ENCODE measurements around the gene SLFN12L. TPM values are rescaled to one million over a fixed set of nuclear protein-coding genes. Genes with fewer than 3 reads are reported as not detected.

The SLFN12L gene
- total and polyA plus RNA-seq, 4 donors = 0.59 to 13.2 (median 1.5) TPM

- no peak overlapping the region for H3K27ac ChIP-seq (ENCODE audit: low read depth in 1 of 2, low read length in 1 of 2)
- no peak overlapping the region for H3K9ac ChIP-seq (ENCODE audit: insufficient read depth in 1 of 2, low read length in 2 of 2)
- ATAC-seq (ENCODE audit: insufficient read depth, low FRiP score) = no peak
- H3K4me3 ChIP-seq = no peak overlapping the region
- H3K27me3 ChIP-seq (ENCODE audit: control insufficient read depth in 3 of 3, insufficient read depth in 3 of 3, low read length in 2 of 3) = peaks cover 0 to 18% (median 0%) of the 10 kb centered on the region in 3 donors
- 94 to 96% methylated on average over 2 of the region's 2 CpGs for WGBS, 2 donors
- DNase-seq = no peak
- peaks cover 0 to 31% (median 8%) of the 10 kb centered on the region in 5 donors for H3K4me1 ChIP-seq (ENCODE audit: control insufficient read depth in 5 of 5, insufficient read depth in 5 of 5, low read length in 5 of 5)
- no peaks in the 10 kb centered on the region for H3K9me3 ChIP-seq (ENCODE audit: control insufficient read depth in 4 of 4, insufficient read depth in 3 of 4, low read length in 3 of 4)
- no peaks in the 10 kb centered on the region for H3K36me3 ChIP-seq (ENCODE audit: control insufficient read depth in 4 of 4, insufficient read depth in 4 of 4, low read length in 4 of 4)
- no peak for TF ChIP-seq CTCF (IDR thresholded peaks at IDR 0.05; ENCODE audit: control extremely low read depth, extremely low read depth)
Observed at GRCh38 chr17:35429702-35430101, 107.8 kb downstream of the SLFN12L start.

- H3K9ac ChIP-seq (ENCODE audit: insufficient read depth in 1 of 2, low read length in 2 of 2) = no peak overlapping the region
- peaks cover 0 to 21% (median 2%) of the 10 kb centered on the region in 5 donors for H3K4me1 ChIP-seq (ENCODE audit: control insufficient read depth in 5 of 5, insufficient read depth in 5 of 5, low read length in 5 of 5)
- DNase-seq (no peak), ATAC-seq (ENCODE audit: insufficient read depth, low FRiP score) (no peak)
- H3K36me3 ChIP-seq (ENCODE audit: control insufficient read depth in 4 of 4, insufficient read depth in 4 of 4, low read length in 4 of 4) = no peaks in the 10 kb centered on the region
- peaks cover 0 to 18% (median 0%) of the 10 kb centered on the region in 3 donors for H3K27me3 ChIP-seq (ENCODE audit: control insufficient read depth in 3 of 3, insufficient read depth in 3 of 3, low read length in 2 of 3)
- no peak for TF ChIP-seq CTCF (IDR thresholded peaks at IDR 0.05; ENCODE audit: control extremely low read depth, extremely low read depth)
- 48 to 85% methylated on average over 2 of the region's 2 CpGs for WGBS, 2 donors
- H3K27ac ChIP-seq (ENCODE audit: low read depth in 1 of 2, low read length in 1 of 2) = no peak overlapping the region
- no peaks in the 10 kb centered on the region for H3K9me3 ChIP-seq (ENCODE audit: control insufficient read depth in 4 of 4, insufficient read depth in 3 of 4, low read length in 3 of 4)
- no peak overlapping the region for H3K4me3 ChIP-seq
Observed at GRCh38 chr17:35428229-35428628, 109.2 kb downstream of the SLFN12L start.

GRCh38 chr17:35423761-35424160 is 113.7 kb downstream of the SLFN12L start:
- Histone ChIP-seq H3K36me3 (ENCODE audit: control insufficient read depth in 4 of 4, insufficient read depth in 4 of 4, low read length in 4 of 4) (peaks cover 0 to 30% (median 6%) of the 10 kb centered on the region in 4 donors), H3K4me3 (no peak overlapping the region), H3K9ac (ENCODE audit: insufficient read depth in 1 of 2, low read length in 2 of 2) (no peak overlapping the region), H3K9me3 (ENCODE audit: control insufficient read depth in 4 of 4, insufficient read depth in 3 of 4, low read length in 3 of 4) (no peaks in the 10 kb centered on the region), H3K27ac (ENCODE audit: low read depth in 1 of 2, low read length in 1 of 2) (no peak overlapping the region), H3K4me1 (ENCODE audit: control insufficient read depth in 5 of 5, insufficient read depth in 5 of 5, low read length in 5 of 5) (no peaks in the 10 kb centered on the region), H3K27me3 (ENCODE audit: control insufficient read depth in 3 of 3, insufficient read depth in 3 of 3, low read length in 2 of 3) (peaks cover 0 to 28% (median 0%) of the 10 kb centered on the region in 3 donors)
- DNase-seq = no peak
- WGBS, 2 donors = 86 to 93% methylated on average over 4 of the region's 4 CpGs
- ATAC-seq (ENCODE audit: insufficient read depth, low FRiP score) = no peak
- TF ChIP-seq CTCF (IDR thresholded peaks at IDR 0.05; ENCODE audit: control extremely low read depth, extremely low read depth) = no peak

Small RNA genes lying within 50 kb of the gene (small RNA-seq; reads per million reads assigned to genes)
- gene AC015911.1 (ENCODE audit: low replicate concordance) = not detected
- 37.6 reads per million, percentile 97 among the genes with 10 or more reads in this experiment for gene SNORD7 (ENCODE audit: low replicate concordance)

Other genes with a start within 250 kb of the SLFN12L start
- 10 to 100 TPM; 22.7 to 66.0 TPM for gene SLFN11, start 164.1 kb downstream of the SLFN12L start, total RNA-seq
- 10 to 100 TPM; 12.1 to 13.0 TPM for gene SLFN11, start 164.1 kb downstream of the SLFN12L start, polyA plus RNA-seq
- 10 to 100 TPM; 12.4 to 27.4 TPM for gene SLFN12, start 105.2 kb downstream of the SLFN12L start, total RNA-seq
- gene SLFN12, start 105.2 kb downstream of the SLFN12L start, polyA plus RNA-seq = 1 to 10 TPM; 2.9 to 3.7 TPM
- 10 to 100 TPM; 20.6 to 39.1 TPM for gene SLFN13, start 88.9 kb downstream of the SLFN12L start, total RNA-seq
- gene SLFN13, start 88.9 kb downstream of the SLFN12L start, polyA plus RNA-seq = 1 to 10 TPM; 5.2 TPM
- 1 to 10 TPM in 1 of 2 donors, not detected in 1; 2.3 TPM for gene SLFN14, start 23.1 kb upstream of the SLFN12L start, total RNA-seq
- gene SLFN14, start 23.1 kb upstream of the SLFN12L start, polyA plus RNA-seq = under 1 TPM in 1 of 2 donors, not detected in 1; 0.34 TPM
- gene PEX12, start 40.9 kb upstream of the SLFN12L start, total RNA-seq = 1 to 10 TPM; 5.1 to 5.3 TPM
- gene PEX12, start 40.9 kb upstream of the SLFN12L start, polyA plus RNA-seq = 1 to 10 TPM; 2.6 to 3.7 TPM
- 100 to 1,000 TPM; 110 to 156 TPM for gene AP2B1, start 49.6 kb upstream of the SLFN12L start, total RNA-seq
- 10 to 100 TPM; 52.9 to 55.3 TPM for gene AP2B1, start 49.6 kb upstream of the SLFN12L start, polyA plus RNA-seq
- under 1 TPM in 1 of 2 donors, not detected in 1; 0.80 TPM for gene RASL10B, start 194.0 kb upstream of the SLFN12L start, total RNA-seq
- gene RASL10B, start 194.0 kb upstream of the SLFN12L start, polyA plus RNA-seq = under 1 TPM; 0.57 to 1.00 TPM
- 10 to 100 TPM in 1 of 2 donors, 1 to 10 TPM in 1; 4.6 to 11.5 TPM for gene GAS2L2, start 215.6 kb upstream of the SLFN12L start, total RNA-seq
- gene GAS2L2, start 215.6 kb upstream of the SLFN12L start, polyA plus RNA-seq = 1 to 10 TPM; 1.6 to 3.3 TPM
- under 1 TPM in 1 of 2 donors, not detected in 1; 0.40 TPM for gene C17orf50, start 223.2 kb upstream of the SLFN12L start, total RNA-seq
- gene C17orf50, start 223.2 kb upstream of the SLFN12L start, polyA plus RNA-seq = under 1 TPM; 0.18 to 0.26 TPM